ENCODE measurements around the gene POLDIP3.

The POLDIP3 gene

GRCh38 chr22:42641801-42642413 lies 27.2 kb upstream of the POLDIP3 start:
- DNase-seq (ENCODE audit: low read depth): no peak

DNA sequence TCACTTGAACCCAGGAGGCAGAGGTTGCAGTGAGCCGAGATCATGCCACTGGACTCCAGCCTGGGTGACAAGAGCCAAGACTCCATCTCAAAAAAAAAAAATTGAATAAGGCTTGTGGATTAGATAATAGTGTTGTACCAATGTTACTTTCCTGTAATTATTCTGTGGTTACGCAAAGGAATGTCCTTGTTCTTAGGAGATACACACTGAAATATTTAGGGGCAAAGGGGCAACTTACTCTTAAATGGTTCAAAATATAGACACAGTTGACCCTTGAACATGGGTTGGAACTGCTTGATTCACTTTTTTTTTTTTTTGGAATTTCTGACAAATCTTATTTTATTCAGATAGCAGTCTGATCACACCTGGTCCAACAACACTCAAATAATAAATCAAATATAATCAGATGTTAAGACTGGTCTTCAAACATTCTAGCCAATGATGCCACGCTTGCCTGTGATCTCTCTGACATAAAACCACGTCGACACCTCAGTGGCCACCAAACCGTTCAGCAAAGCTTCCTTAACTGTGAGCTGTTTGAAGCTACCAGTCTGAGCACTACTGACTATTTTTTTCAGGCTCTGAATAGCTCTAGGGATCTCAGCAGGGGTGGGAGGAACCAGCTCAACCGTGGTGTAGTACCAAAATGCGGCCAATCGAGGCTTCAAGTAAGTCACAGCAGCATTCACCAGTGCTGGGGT lies 25.0 kb upstream of the POLDIP3 start:
- DNase-seq (ENCODE audit: low read depth): no peak

DNA sequence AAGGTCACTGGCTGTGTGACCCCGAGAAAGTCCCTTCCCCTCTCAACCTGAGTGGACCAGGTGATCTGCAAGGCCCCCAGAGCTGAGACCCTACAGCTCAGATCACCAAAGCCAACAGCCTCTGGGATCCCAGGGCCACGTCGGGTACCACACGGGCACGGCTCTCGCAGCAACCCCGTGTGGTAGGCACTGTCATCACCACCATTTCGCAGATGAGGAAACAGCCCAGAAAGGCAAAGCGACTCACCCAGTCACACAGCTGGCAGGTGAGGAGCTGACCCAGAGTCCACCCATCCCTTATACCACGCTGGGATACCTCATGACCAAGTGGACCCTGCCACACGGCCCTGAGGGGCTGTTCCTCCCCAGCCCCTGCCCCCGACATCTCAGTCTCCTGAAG lies 22.9 kb upstream of the POLDIP3 start:
- DNase-seq (ENCODE audit: low read depth): no peak

GRCh38 chr22:42636506-42636905 lies 21.8 kb upstream of the POLDIP3 start:
- DNase-seq (ENCODE audit: low read depth): no peak

- no peak for DNase-seq (ENCODE audit: low read depth)
These were observed 20.8 kb upstream of the POLDIP3 start for GRCh38 chr22:42635531-42635930.

DNA sequence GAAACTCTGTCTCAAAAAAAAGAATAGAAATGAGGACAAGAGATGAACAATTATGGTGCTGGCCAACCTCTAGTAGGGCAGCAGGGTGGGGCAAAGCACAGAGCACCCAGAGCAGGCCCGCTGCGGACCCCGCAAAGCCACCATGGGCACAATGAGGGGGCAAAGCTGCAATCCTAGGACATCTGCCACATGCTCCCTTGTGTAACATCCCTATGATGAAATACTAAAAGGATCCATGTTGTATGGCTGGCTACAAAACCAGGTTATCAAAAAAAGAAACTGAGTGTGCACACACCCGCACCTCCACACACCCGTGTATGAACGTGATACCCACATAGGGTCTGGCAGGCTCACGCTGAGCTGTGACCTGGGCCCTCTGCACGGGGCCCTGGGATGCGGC lies 18.3 kb upstream of the POLDIP3 start:
- no peak for DNase-seq (ENCODE audit: low read depth)

DNA sequence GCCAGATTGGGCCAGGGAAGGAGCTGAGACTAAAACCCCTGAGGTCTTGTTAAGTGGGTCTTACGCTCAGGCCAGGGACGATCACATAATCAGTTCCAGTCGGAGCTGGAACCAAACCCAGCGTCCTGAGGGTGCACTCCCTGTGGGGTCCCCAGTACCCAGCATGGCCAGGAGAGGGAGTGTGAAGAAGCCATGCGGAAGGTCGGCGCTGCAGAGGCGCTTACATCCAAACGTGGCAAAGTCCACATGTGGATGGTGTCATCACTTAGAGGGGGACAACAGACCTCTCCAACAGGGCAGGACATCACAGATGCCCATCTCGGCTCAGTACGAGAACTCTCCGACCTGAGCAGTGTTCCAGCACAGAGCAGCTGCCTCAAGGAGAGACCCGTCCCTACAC lies 17.4 kb upstream of the POLDIP3 start:
- DNase-seq (ENCODE audit: low read depth): no peak

- DNase-seq (ENCODE audit: low read depth): no peak
These were observed 16.4 kb upstream of the POLDIP3 start for GRCh38 chr22:42630901-42631602.

GRCh38 chr22:42630211-42630610 lies 15.5 kb upstream of the POLDIP3 start:
- no peak for DNase-seq (ENCODE audit: low read depth)

GRCh38 chr22:42627981-42628380 lies 13.3 kb upstream of the POLDIP3 start:
- DNase-seq (ENCODE audit: low read depth): no peak

DNA sequence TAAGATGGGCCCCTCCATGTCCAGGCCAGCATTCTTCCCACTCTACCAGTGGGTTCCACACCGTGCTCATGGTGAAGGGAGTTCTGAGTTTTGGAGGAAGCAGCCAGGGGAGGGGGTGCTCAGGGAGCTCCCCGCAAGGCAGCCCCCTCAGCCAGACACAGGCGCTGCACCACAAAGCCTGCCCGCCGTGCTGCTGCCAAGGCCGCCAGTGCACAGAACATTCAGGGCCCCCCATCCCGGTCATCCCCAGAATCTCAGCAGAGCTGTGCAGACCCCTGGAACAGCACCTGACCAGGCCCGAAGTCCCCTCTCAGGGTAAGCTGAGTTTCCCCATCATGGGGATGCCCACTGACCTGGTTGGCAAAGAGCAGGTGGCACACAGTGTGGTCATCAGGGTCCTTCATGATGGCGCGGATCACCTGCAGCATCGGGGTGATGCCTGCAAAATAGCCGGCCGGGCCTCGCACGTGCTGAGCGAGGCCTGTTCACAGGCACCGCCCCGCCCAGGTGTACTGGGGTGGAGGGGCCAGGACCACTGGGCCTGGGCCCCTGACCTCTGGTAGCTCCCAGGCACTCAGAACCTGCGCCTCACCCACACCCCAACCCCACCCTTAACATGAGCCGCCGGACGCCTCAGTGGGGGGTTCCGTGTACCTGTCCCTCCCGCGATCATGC lies 12.4 kb upstream of the POLDIP3 start:
- DNase-seq (ENCODE audit: low read depth): no peak

GRCh38 chr22:42626431-42626830 lies 11.7 kb upstream of the POLDIP3 start:
- DNase-seq (ENCODE audit: low read depth): no peak

- no peak for DNase-seq (ENCODE audit: low read depth)
These were observed 10.7 kb upstream of the POLDIP3 start for GRCh38 chr22:42625416-42625815.

DNA sequence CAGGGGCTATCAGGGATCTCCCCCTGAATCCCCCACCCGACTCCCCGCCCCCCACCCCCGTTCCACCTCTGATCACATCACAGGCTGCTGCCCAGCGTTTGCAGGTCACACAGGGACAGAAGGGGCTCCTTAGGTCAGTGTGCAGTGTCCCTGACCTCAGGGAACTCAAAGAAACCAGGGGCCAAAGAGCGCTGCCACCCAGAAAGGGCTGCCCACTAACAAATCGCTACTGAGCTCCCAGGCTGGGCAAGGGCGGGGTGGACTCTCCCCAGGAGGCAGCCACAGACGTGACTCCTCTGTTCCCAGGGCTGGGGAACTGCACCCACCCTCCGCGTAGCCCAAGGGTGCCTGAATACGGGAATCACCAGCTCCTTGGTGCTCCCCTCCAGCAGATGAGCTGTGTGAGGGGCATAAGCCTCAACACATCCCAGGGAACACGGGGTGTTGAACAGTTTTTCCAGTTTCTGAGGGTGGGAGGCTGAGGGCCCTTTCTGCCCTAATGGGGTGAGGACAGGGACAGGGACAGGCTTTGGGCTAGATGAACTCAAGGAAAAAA lies 9.9 kb upstream of the POLDIP3 start:
- no peak for DNase-seq (ENCODE audit: low read depth)

GRCh38 chr22:42623756-42624441 lies 9.2 kb upstream of the POLDIP3 start:
- no peak for DNase-seq (ENCODE audit: low read depth)

DNA sequence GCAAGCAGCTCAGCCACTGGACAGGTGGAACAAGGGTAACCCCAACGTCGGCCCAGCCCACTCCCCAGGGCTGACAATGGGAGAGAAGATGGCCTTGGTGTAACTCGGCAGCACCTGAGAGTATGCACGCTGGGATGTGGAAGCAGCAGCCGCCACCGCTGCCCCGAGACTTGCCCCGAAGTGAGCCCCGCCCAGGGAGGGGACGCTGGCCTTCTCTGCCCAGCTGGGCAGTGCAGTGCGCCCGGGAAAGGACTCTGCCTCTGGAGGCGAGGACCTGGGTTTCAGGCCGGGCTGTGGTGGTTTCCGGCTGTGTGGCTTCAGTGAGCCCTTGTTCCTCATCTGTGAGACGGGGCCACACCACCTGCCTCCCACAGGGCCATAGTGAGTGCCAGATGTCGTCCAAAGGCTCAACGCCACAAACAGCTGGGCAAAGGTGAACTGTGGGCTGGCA lies 8.6 kb upstream of the POLDIP3 start:
- DNase-seq (ENCODE audit: low read depth): no peak

GRCh38 chr22:42622061-42622710 lies 7.5 kb upstream of the POLDIP3 start:
- no peak for DNase-seq (ENCODE audit: low read depth)

DNA sequence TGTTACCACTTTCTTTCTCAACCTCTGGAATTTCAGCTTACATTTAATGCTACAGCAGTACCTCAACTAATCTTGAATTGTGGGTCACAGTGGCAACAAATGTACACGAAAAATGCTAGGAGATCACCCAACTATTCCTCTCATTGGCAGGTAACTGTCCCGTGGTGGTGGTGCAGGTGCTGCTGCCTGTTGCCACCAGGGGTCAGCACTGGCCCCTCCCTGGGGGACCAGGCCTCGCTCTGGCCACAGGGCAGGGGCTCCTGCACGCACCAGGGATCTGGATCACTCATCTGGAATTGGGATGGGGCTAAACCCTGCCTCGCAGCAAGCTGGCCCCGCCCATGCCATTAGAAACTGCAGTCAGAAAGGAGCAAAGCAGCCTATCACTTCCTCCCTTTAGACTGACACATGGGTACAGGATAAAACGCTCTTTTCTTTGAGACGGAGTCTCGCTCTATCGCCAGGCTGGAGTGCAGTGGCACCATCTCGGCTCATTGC lies 6.9 kb upstream of the POLDIP3 start:
- peak; percentile 21 for DNase-seq (ENCODE audit: low read depth)

DNA sequence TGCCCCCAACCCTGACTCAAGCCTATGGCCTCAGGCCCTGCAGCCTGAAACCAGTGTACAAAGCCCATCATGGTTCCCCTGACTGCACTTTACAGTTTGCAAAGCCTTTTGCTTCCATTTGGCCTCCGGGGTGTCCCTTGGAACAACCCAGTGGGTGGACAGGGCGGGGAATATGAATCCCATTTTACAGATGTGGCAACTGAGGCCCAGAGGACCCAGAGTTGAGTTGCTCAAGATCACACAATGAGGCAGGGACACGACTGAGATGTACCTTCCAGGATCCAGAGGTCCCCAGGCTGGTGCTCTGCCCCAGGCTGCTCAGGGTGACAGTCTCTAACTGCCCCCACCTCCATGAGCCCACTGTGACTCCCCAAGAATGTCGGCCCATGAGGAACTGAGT lies 5.4 kb upstream of the POLDIP3 start:
- no peak for DNase-seq (ENCODE audit: low read depth)

DNA sequence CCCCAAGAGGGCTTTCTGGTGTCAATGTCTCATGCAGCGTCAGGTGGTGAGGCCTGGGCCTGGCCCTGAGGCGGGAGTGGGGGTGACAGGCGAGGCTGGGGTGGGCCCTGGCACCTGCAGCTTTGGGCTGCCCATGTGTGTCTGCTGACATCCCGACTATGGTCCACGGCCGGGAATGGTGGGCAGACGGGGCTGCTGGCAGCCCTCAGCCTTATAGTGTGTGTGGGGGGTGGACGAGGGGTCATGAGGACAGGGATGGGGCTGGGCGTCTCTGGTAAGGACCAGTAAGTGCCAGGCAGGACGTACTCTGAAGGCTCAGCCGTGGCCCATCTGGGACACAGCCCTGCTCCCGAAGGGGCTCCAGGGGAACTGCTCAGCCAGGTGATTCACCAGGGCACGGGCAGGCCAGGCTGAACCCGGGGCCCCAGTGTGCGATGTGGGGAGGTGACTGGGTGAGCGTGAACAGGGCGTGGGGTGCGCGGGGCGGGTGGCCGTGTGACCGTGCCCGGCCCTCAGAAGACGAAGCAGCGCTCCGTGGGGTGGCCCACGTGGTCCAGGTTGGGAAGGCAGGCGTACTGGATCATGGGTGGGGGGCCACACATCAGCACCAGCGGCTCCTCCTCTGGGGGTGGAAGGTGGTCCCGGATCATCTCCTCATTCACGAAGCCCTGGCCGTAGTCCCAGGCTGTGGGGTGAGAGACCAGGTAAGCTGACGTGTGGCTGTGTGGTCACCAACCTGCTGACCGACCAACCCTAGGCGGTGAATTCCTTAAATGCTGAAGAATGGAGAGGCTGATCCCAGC lies 4.8 kb upstream of the POLDIP3 start:
- DNase-seq (ENCODE audit: low read depth): no peak
